ENCODE results near the gene NAXE.

DNA sequence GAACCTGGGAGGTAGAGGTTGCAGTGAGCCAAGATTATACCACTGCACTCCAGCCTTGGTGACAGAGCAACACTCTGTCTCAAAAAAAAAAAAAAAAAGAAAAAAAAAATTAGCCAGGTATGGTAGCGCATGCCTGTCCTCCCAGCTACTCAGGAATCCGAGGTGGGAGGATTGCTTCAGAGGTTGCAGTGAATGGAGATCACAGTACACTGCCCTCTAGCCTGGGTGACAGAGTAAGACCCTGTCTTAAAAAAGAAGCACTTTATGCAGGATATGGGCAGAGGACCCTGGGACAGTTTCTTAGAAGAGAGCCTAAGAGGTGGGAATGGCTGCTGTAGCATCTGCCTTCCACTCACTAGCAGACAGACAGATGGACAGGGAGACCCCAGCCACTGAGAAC is 42.2 kb upstream of the NAXE start:
- TF ChIP-seq, protein P1, sequence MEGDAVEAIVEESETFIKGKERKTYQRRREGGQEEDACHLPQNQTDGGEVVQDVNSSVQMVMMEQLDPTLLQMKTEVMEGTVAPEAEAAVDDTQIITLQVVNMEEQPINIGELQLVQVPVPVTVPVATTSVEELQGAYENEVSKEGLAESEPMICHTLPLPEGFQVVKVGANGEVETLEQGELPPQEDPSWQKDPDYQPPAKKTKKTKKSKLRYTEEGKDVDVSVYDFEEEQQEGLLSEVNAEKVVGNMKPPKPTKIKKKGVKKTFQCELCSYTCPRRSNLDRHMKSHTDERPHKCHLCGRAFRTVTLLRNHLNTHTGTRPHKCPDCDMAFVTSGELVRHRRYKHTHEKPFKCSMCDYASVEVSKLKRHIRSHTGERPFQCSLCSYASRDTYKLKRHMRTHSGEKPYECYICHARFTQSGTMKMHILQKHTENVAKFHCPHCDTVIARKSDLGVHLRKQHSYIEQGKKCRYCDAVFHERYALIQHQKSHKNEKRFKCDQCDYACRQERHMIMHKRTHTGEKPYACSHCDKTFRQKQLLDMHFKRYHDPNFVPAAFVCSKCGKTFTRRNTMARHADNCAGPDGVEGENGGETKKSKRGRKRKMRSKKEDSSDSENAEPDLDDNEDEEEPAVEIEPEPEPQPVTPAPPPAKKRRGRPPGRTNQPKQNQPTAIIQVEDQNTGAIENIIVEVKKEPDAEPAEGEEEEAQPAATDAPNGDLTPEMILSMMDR (IDR thresholded peaks at IDR 0.05), result no peak
- TF ChIP-seq POLR2AphosphoS5 (IDR thresholded peaks at IDR 0.05), result no peak

All from suprapubic skin (tissue), 3 donors.